ENCODE data around the gene RADIL. TPM values are rescaled to one million over a fixed set of nuclear protein-coding genes. Genes with fewer than 3 reads are reported as not detected.

Gene RADIL
- total and polyA plus RNA-seq, 9 of the 15 experiments (the other 6 are each of a cell fraction or from before 2014, with no cell fraction given), result 0.06 to 8.1 (median 1.9) TPM; not detected in 1

DNA sequence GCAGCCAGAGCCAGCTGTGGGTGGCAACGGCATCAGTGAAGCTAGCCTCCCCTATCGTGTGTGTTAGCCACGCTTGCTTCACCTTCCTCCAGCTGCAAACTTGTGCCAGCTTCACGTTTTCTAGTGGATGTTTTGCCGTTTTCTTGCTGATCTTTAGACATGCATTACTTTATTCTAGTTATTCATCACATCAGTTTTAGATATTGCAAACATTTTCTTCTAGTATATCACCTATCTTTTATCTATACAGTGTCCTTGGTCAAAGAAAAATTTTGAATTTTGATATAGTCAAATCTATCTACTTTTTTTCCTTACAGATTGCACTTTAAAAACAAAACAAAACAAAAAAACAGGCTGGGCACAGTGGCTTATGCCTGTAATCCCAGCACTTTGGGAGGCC is 15.0 kb downstream of the RADIL start:
- ChIA-PET POLR2A (no interaction called here), CTCF (ENCODE audit: low intra/inter-chr PET ratio) (no interaction called here)
- FAIRE-seq (no peak), ATAC-seq (no peak), DNase-seq (ENCODE audit: extremely low read depth in 1 of 4, low spot score in 3 of 4) (no peak)
- Histone ChIP-seq H3K4me3 (no peak overlapping the region), H3K79me2 (ENCODE audit: control insufficient read depth, insufficient read depth, low read length) (no peaks in the 10 kb centered on the region; the same call in 2 of the 3 replicates), H3K27me3 (ENCODE audit: control insufficient read depth in 2 of 2, insufficient read depth in 2 of 2, low read length in 2 of 2) (no peaks in the 10 kb centered on the region), H3K9me3 (replicated peaks; ENCODE audit: control insufficient read depth, insufficient read depth, low read depth, low read length) (no peaks in the 10 kb centered on the region), H3K27ac (ENCODE audit: extremely low read depth, low read depth, low read length) (no peak overlapping the region), H3K36me3 (ENCODE audit: control insufficient read depth, insufficient read depth, low read length) (no peaks in the 10 kb centered on the region), H3K9me1 (ENCODE audit: control insufficient read depth, insufficient read depth, low read length) (no peaks in the 10 kb centered on the region), H3K4me2 (ENCODE audit: insufficient read depth, low read length) (no peak overlapping the region), H2AFZ (ENCODE audit: low read depth, low read length) (no peak overlapping the region), H3K4me1 (replicated peaks in 1 of 2; ENCODE audit: control insufficient read depth in 2 of 2, insufficient read depth in 2 of 2, low read length in 2 of 2) (peaks cover 7 to 21% of the 10 kb centered on the region in 2 experiments), H3K9ac (ENCODE audit: insufficient read depth in 1 of 2, low read depth in 2 of 2, low read length in 2 of 2) (no peak overlapping the region), H4K20me1 (replicated peaks; ENCODE audit: control insufficient read depth, insufficient read depth, low read length) (peaks cover 4% of the 10 kb centered on the region; the same call in 1 of the 2 replicates)
- intact Hi-C loops (cut with micrococcal nuclease), result no loop called here
- TF ChIP-seq, protein P1, sequence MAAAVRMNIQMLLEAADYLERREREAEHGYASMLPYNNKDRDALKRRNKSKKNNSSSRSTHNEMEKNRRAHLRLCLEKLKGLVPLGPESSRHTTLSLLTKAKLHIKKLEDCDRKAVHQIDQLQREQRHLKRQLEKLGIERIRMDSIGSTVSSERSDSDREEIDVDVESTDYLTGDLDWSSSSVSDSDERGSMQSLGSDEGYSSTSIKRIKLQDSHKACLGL (CRISPR knock-in tag; IDR thresholded peaks at IDR 0.05; ENCODE audit: borderline replicate concordance, poor library complexity, severe bottlenecking), result no peak
- TF ChIP-seq ZNF583 (CRISPR knock-in tag; IDR thresholded peaks at IDR 0.05), result peak; percentile 97
- in situ Hi-C loops (cut with MboI), result no loop called here
- WGBS (ENCODE audit: insufficient coverage, low coverage, missing lambda C conversion rate), result 55% methylated on average over 5 of the region's 5 CpGs
- BruUV-seq (replicated peaks), result no TSS peak

DNA sequence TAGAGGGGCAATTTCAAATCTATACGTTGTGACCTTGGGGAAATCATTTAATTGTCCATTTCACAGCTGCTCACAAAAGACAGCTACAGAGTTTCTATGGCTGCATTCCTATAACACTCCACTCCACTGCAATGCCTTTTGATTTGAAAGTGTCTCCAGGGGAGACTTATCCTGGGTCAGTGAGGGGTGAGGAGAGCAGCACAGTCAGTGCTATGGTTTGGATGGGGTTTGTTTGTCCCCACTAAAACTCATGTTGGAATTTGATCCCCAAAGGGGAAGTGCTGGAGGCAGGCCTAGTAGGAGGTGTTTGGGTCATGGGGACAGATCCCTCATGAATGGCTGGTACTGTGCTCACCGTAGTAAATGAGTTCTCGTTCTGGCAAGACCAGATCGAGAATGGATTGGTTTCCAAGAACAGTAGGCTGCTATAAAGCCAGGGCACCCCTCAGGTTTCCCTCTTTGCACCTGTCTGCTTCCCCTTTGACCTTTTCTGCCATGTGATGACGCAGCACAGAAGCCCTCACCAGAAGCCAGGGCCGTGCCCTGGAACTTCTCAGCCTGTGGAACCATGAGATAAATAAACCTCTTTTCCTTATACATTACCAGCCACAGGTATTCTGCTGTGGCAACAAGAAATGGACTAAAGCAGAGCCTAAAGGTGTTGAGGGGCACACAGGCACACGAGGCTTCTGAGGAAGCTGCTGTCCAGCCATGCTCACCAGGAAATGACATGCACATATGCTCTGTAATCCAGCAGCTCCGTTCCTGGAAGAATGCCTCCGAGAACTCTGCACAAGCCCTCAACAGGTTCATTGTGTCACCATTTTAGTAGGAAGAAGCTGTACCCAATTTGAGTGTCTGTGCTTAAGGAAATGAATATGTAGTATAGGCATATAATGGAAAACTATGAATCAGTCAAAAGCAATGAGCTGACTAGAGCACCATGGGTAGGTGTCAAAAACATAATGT is 16.7 kb downstream of the RADIL start:
- no peak for FAIRE-seq
- H2AFZ ChIP-seq (ENCODE audit: low read depth, low read length), result no peak overlapping the region
- no peaks in the 10 kb centered on the region for H3K36me3 ChIP-seq (ENCODE audit: control insufficient read depth, insufficient read depth, low read length)
- ChIA-PET CTCF (ENCODE audit: low intra/inter-chr PET ratio) (no interaction called here), POLR2A (interaction anchor here (0.6 kb wide), 1 partner anchor 35 kb away, joined by 4 read pairs; no protein-coding TSS in a partner anchor)
- H3K4me1 ChIP-seq (replicated peaks in 1 of 2; ENCODE audit: control insufficient read depth in 2 of 2, insufficient read depth in 2 of 2, low read length in 2 of 2), result peaks cover 0 to 8% of the 10 kb centered on the region in 2 experiments; a peak in 3 of 5 replicates
- no peak overlapping the region for H3K4me2 ChIP-seq (ENCODE audit: insufficient read depth, low read length)
- no peak overlapping the region for H3K9ac ChIP-seq (ENCODE audit: insufficient read depth in 1 of 2, low read depth in 2 of 2, low read length in 2 of 2)
- in situ Hi-C loops (cut with MboI), result no loop called here
- H3K79me2 ChIP-seq (ENCODE audit: control insufficient read depth, insufficient read depth, low read length), result no peaks in the 10 kb centered on the region
- TF ChIP-seq, protein P2, sequence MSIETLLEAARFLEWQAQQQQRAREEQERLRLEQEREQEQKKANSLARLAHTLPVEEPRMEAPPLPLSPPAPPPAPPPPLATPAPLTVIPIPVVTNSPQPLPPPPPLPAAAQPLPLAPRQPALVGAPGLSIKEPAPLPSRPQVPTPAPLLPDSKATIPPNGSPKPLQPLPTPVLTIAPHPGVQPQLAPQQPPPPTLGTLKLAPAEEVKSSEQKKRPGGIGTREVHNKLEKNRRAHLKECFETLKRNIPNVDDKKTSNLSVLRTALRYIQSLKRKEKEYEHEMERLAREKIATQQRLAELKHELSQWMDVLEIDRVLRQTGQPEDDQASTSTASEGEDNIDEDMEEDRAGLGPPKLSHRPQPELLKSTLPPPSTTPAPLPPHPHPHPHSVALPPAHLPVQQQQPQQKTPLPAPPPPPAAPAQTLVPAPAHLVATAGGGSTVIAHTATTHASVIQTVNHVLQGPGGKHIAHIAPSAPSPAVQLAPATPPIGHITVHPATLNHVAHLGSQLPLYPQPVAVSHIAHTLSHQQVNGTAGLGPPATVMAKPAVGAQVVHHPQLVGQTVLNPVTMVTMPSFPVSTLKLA (conservative IDR thresholded peaks at IDR 0.05), result no peak
- 0 out of 2 replicates have a peak, but pooled peaks have one; percentile 42 for TF ChIP-seq SPI1 (IDR thresholded peaks at IDR 0.05; ENCODE audit: borderline replicate concordance, low read depth, low read length)
- 0 out of 2 replicates have a peak, but pooled peaks cover 2% of the 10 kb centered on the region for H3K9me3 ChIP-seq (replicated peaks; ENCODE audit: control insufficient read depth, insufficient read depth, low read depth, low read length)
- no peak overlapping the region for H3K4me3 ChIP-seq
- intact Hi-C loops (cut with micrococcal nuclease), result no loop called here
- H3K9me1 ChIP-seq (ENCODE audit: control insufficient read depth, insufficient read depth, low read length), result no peaks in the 10 kb centered on the region
- BruUV-seq (replicated peaks), result no TSS peak
- DNase-seq (ENCODE audit: extremely low read depth in 1 of 4, low spot score in 3 of 4), result no peak
- whole genome bisulfite sequencing (ENCODE audit: insufficient coverage, low coverage, missing lambda C conversion rate), result 53% methylated on average over 9 of the region's 9 CpGs
- H3K27me3 ChIP-seq (ENCODE audit: control insufficient read depth in 2 of 2, insufficient read depth in 2 of 2, low read length in 2 of 2), result no peaks in the 10 kb centered on the region
- ATAC-seq, result no peak
- no peak overlapping the region for H3K27ac ChIP-seq (ENCODE audit: extremely low read depth, low read depth, low read length)
- H4K20me1 ChIP-seq (replicated peaks; ENCODE audit: control insufficient read depth, insufficient read depth, low read length), result no peaks in the 10 kb centered on the region
